ENCODE data around the gene POMT1. TPM values are rescaled to one million over a fixed set of nuclear protein-coding genes. Genes with fewer than 3 reads are reported as not detected.

POMT1 gene
- total RNA-seq, 2 experiments from 2014 or later, result 30.2 to 35.9 TPM

GRCh38 chr9:131555841-131556673, 53.3 kb downstream of the POMT1 start:
- no peaks in the 10 kb centered on the region for H3K9me3 Mint-ChIP-seq
- no peak for ATAC-seq
- H3K4me3 Mint-ChIP-seq, result no peak overlapping the region
- POLR2A ChIA-PET, result interaction anchor here (0.9 kb wide), 1 partner anchor 22 kb away, joined by 3 read pairs; no protein-coding TSS in a partner anchor
- CTCF ChIA-PET, result no interaction called here
- no peak for DNase-seq
- TF ChIP-seq, protein P1, sequence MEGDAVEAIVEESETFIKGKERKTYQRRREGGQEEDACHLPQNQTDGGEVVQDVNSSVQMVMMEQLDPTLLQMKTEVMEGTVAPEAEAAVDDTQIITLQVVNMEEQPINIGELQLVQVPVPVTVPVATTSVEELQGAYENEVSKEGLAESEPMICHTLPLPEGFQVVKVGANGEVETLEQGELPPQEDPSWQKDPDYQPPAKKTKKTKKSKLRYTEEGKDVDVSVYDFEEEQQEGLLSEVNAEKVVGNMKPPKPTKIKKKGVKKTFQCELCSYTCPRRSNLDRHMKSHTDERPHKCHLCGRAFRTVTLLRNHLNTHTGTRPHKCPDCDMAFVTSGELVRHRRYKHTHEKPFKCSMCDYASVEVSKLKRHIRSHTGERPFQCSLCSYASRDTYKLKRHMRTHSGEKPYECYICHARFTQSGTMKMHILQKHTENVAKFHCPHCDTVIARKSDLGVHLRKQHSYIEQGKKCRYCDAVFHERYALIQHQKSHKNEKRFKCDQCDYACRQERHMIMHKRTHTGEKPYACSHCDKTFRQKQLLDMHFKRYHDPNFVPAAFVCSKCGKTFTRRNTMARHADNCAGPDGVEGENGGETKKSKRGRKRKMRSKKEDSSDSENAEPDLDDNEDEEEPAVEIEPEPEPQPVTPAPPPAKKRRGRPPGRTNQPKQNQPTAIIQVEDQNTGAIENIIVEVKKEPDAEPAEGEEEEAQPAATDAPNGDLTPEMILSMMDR (IDR thresholded peaks at IDR 0.05), result no peak
- H3K27me3 Mint-ChIP-seq, result peaks cover 28% of the 10 kb centered on the region
- no peaks in the 10 kb centered on the region for H3K4me1 Mint-ChIP-seq (ENCODE audit: low read depth)
- no peaks in the 10 kb centered on the region for H3K36me3 Mint-ChIP-seq (ENCODE audit: low read depth)
- intact Hi-C loops (cut with micrococcal nuclease), result no loop called here
- no peak overlapping the region for H3K27ac Mint-ChIP-seq

- ATAC-seq, result no peak
- H3K27me3 Mint-ChIP-seq, result peaks cover 24% of the 10 kb centered on the region
- H3K9me3 Mint-ChIP-seq, result no peaks in the 10 kb centered on the region
- TF ChIP-seq, protein P1 (IDR thresholded peaks at IDR 0.05), result no peak
- no peaks in the 10 kb centered on the region for H3K4me1 Mint-ChIP-seq (ENCODE audit: low read depth)
- ChIA-PET POLR2A (no interaction called here), CTCF (interaction anchor here (2.6 kb wide), 1 partner anchor 208 kb away, joined by 16 read pairs; no protein-coding TSS in a partner anchor)
- H3K27ac Mint-ChIP-seq, result no peak overlapping the region
- intact Hi-C loops (cut with micrococcal nuclease), result no loop called here
- no peak overlapping the region for H3K4me3 Mint-ChIP-seq
- DNase-seq, result no peak
- no peaks in the 10 kb centered on the region for H3K36me3 Mint-ChIP-seq (ENCODE audit: low read depth)
Observed at GRCh38 chr9:131557855-131558548, 55.3 kb downstream of the POMT1 start.

DNA sequence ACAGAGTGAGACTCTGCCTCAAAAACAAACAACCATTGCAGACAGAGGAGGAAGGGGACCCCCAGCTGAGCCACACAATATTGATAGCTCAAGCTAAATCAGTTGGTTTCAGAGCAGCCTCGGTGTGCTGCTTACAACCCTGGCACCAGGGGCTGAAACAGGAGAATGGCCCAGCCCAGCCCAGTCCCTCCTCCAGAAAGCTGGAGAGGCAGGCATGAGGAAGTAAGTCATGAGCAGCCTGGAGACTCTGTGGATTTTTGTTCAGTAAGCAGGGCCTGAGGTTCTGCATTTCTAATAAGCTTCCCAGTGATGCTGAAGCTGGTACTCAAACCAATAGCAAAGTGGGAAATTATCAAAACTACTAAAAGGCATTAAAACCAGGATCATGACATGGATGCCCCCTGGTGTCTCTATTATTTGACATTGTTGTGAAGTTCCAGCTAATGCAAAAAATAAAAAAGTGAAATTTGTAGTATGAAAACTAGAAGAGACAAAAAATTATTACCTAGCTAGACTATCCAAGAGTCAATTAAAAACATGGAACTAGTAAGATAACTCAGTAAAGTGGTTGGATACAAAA, 56.8 kb downstream of the POMT1 start:
- H3K27me3 Mint-ChIP-seq, result peaks cover 15% of the 10 kb centered on the region
- POLR2A ChIA-PET, result no interaction called here
- CTCF ChIA-PET, result interaction anchor here (1.1 to 2.6 kb wide), 8 partner anchors 13 to 223 kb away, joined by 3 to 16 read pairs (median 4); no protein-coding TSS in a partner anchor
- no peaks in the 10 kb centered on the region for H3K4me1 Mint-ChIP-seq (ENCODE audit: low read depth)
- intact Hi-C loops (cut with micrococcal nuclease), result no loop called here
- DNase-seq (no peak), ATAC-seq (no peak)
- H3K4me3 Mint-ChIP-seq, result no peak overlapping the region
- no peaks in the 10 kb centered on the region for H3K36me3 Mint-ChIP-seq (ENCODE audit: low read depth)
- TF ChIP-seq, protein P1 (IDR thresholded peaks at IDR 0.05), result no peak
- H3K27ac Mint-ChIP-seq, result no peak overlapping the region
- peaks cover 2% of the 10 kb centered on the region for H3K9me3 Mint-ChIP-seq

GRCh38 chr9:131562032-131562959, 59.6 kb downstream of the POMT1 start:
- DNase-seq (no peak), ATAC-seq (no peak)
- Mint-ChIP-seq H3K27ac (no peak overlapping the region), H3K36me3 (ENCODE audit: low read depth) (no peaks in the 10 kb centered on the region), H3K4me3 (no peak overlapping the region), H3K4me1 (ENCODE audit: low read depth) (peaks cover 4% of the 10 kb centered on the region), H3K9me3 (peaks cover 2% of the 10 kb centered on the region), H3K27me3 (no peaks in the 10 kb centered on the region)
- TF ChIP-seq, protein P1 (IDR thresholded peaks at IDR 0.05), result no peak
- intact Hi-C loops (cut with micrococcal nuclease), result no loop called here
- ChIA-PET POLR2A (interaction anchor here (1.6 kb wide), 1 partner anchor 16 kb away, joined by 9 read pairs; no protein-coding TSS in a partner anchor), CTCF (no interaction called here)

All from activated CD8-positive, alpha-beta T cell treated with anti-CD3 and anti-CD28 coated beads for 36 hours (primary cell).